Muscle layer of colon (tissue), 2 donors: ENCODE measurements around the gene SPEF1.
"Not testable (repeated sequence)": the region's sequence is repeated elsewhere in the genome, so short reads cannot be mapped to it uniquely, and the experiment has no call there.

ENCODE experiments used
- H3K27ac ChIP-seq: one replicate; pipeline ENCODE4 v1.7.0; 2013; ENCODE audit warnings: low read depth, mild to moderate bottlenecking, low read length, moderate library complexity
- H3K27me3 ChIP-seq, 2 donors: one replicate each; pipeline ENCODE4 v1.7.0; 2013; ENCODE audit warnings: low read length in 2 of 2, mild to moderate bottlenecking in 2 of 2; ENCODE audit not compliant: insufficient read depth in 2 of 2, control insufficient read depth in 1 of 2
- H3K36me3 ChIP-seq: one replicate; pipeline ENCODE4 v1.7.0; 2013; ENCODE audit warnings: mild to moderate bottlenecking, low read length; ENCODE audit not compliant: insufficient read depth
- H3K4me1 ChIP-seq: one replicate; pipeline ENCODE4 v1.7.0; 2013; ENCODE audit warnings: mild to moderate bottlenecking, low read length; ENCODE audit not compliant: insufficient read depth
- H3K4me3 ChIP-seq, 2 donors: one replicate each; pipeline ENCODE4 v1.7.0; 2013; ENCODE audit warnings: low read length in 2 of 2, low read depth in 1 of 2, mild to moderate bottlenecking in 1 of 2, moderate library complexity in 1 of 2
- H3K9ac ChIP-seq: one replicate; pipeline ENCODE4 v1.7.0; 2013; ENCODE audit warnings: low read length
- H3K9me3 ChIP-seq: one replicate; pipeline ENCODE4 v1.7.0; 2013; ENCODE audit warnings: mild to moderate bottlenecking, low read length
- donor health status: abdominal sarcoma.
- donor health status: Adenocarcinoma of cecum.

SPEF1 gene, protein sequence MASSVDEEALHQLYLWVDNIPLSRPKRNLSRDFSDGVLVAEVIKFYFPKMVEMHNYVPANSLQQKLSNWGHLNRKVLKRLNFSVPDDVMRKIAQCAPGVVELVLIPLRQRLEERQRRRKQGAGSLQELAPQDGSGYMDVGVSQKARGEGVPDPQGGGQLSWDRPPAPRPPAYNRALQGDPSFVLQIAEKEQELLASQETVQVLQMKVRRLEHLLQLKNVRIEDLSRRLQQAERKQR

GRCh38 chr20:3781153-3781910 is at the start of gene SPEF1:
Gene SPEF1 (minus strand): TSS chr20:3781448. CDS start chr20:3781287, 161 bp downstream.
- Histone ChIP-seq H3K4me3 (peak within 1 kb of the TSS in 1 of 2 donors; percentile 72), H3K27ac (peak within 1 kb of the TSS; percentile 37), H3K9ac (no peak within 1 kb of the TSS), H3K4me1 (peaks cover 48% of the 10 kb centered on the region), H3K27me3 (no peaks in the 10 kb centered on the region), H3K9me3 (no peaks in the 10 kb centered on the region), H3K36me3 (no peaks in the 10 kb centered on the region)

DNA sequence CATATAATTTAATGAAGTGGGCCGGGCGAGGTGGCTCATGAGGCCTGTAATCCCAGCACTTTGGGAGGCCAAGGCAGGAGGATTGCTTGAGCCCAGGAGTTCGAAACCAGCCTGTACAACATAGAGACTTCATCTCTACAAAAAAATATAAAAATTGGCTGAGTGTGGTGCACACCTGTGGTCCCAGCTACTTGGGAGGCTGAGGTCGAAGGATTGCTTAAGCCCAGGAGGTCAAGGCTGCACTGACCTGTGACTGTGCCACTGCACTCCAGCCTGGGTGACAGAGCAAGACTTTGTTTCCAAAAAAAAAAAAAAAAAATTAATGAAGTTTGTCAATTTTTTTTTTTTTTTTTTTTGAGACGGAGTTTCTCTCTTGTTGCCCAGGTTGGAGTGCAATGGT is 48.6 kb upstream of the SPEF1 start:
- H3K4me3 ChIP-seq, H3K27ac ChIP-seq, H3K4me1 ChIP-seq, H3K9ac ChIP-seq, H3K27me3 ChIP-seq, H3K9me3 ChIP-seq, H3K36me3 ChIP-seq: not testable (repeated sequence)

GRCh38 chr20:3828798-3829197 is 47.5 kb upstream of the SPEF1 start:
- H3K27me3 ChIP-seq = no peaks in the 10 kb centered on the region
- H3K36me3 ChIP-seq = peaks cover 12% of the 10 kb centered on the region
- no peaks in the 10 kb centered on the region for H3K4me1 ChIP-seq
- no peaks in the 10 kb centered on the region for H3K9me3 ChIP-seq
- H3K9ac ChIP-seq = no peak overlapping the region
- H3K4me3 ChIP-seq = no peak overlapping the region
- H3K27ac ChIP-seq = no peak overlapping the region

- H3K4me3 ChIP-seq = no peak overlapping the region
- H3K9ac ChIP-seq = no peak overlapping the region
- H3K27me3 ChIP-seq = no peaks in the 10 kb centered on the region
- H3K27ac ChIP-seq = no peak overlapping the region
- H3K4me1 ChIP-seq = peaks cover 3% of the 10 kb centered on the region
- peaks cover 25% of the 10 kb centered on the region for H3K36me3 ChIP-seq
- H3K9me3 ChIP-seq = no peaks in the 10 kb centered on the region
Measured at GRCh38 chr20:3826420-3826819, 45.2 kb upstream of the SPEF1 start.

- Histone ChIP-seq H3K27ac (no peak overlapping the region), H3K9ac (no peak overlapping the region), H3K36me3 (peaks cover 25% of the 10 kb centered on the region)
Measured at GRCh38 chr20:3825526-3825925, 44.3 kb upstream of the SPEF1 start.

DNA sequence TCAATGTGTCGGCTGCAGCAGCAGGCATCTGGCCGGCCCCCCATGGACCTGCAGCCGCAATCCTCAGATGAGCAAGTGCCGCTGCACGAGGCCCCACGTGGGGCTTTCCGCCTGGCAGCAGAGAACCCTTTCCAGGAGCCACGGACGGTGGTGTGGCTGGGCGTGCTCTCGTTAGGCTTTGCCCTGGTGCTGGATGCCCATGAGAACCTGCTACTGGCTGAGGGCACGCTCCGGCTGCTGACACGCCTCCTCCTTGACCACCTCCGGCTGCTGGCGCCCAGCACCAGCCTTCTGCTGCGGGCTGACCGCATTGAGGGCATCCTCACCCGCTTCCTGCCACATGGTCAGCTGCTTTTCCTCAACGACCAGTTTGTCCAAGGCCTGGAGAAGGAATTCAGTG is 42.6 kb upstream of the SPEF1 start:
- Histone ChIP-seq H3K36me3 (peaks cover 25% of the 10 kb centered on the region), H3K4me3 (no peak overlapping the region), H3K27me3 (no peaks in the 10 kb centered on the region), H3K9me3 (no peaks in the 10 kb centered on the region), H3K4me1 (peaks cover 18% of the 10 kb centered on the region), H3K9ac (no peak overlapping the region), H3K27ac (no peak overlapping the region)

More at GRCh38 chr20:3825526-3825925, 44.3 kb upstream of the SPEF1 start:
- Histone ChIP-seq H3K4me1 (peaks cover 8% of the 10 kb centered on the region), H3K9me3 (no peaks in the 10 kb centered on the region), H3K27me3 (no peaks in the 10 kb centered on the region), H3K4me3 (no peak overlapping the region)

DNA sequence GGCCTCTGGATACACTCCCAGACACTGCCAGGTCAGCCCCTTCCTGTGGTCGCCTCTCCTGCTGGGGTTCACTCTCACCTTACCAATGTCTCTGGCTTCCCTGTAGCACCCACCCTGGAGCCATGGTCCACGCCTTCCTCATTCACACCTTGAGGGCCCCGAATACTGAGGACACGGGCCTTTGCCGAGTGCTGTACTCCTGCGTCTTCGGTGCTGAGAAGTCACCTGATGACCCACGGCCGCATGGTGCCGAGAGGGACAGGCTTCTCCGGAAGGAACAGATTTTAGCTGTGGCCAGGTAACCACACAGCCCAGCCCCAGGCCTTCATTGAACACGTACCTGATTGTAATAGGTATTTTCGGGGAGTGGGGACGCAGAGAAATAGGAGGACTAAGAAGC is 40.7 kb upstream of the SPEF1 start:
- Histone ChIP-seq H3K36me3 (peaks cover 21% of the 10 kb centered on the region), H3K27ac (no peak overlapping the region), H3K9me3 (no peaks in the 10 kb centered on the region), H3K4me1 (peaks cover 25% of the 10 kb centered on the region), H3K27me3 (no peaks in the 10 kb centered on the region), H3K9ac (no peak overlapping the region), H3K4me3 (no peak overlapping the region)

DNA sequence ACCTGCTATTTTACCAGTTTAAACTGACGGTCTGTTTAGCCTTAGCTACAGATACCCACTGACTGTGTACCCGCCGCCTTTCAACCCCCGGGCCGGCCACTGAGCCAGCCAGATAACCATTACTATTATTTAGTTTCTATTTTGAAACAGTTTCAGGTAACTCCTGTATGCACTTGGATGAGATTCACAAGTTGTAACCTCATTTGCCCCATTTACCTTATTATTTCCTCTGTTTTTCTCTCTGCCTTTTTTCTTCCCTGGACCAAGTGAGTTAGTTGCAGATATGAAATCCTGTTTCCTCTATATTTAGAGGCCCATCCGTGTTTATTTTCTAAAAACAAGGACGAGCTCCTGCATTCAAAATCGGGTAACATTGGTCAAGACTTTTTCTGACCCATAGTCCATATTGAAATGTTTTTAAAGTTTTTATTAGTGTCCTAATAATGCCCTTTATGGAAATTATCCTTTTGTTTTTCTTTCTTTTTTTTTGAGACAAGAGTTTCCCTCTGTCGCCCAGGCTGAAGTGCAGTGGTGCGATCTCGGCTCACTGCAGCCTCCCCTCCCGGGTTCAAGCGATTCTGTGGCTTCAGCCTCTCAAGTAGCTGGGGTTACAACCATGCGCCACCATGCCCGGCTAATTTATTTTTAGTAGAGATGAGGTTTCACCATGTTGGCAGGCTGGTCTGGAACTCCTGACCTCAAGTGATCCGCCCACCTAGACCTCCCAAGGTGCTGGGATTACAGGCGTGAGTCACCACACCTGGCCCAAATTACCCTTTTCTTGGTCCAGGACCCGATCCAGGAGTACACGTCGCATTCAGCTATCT is 39.9 kb upstream of the SPEF1 start:
- peaks cover 25% of the 10 kb centered on the region for H3K4me1 ChIP-seq
- H3K27me3 ChIP-seq = no peaks in the 10 kb centered on the region
- H3K36me3 ChIP-seq = peaks cover 21% of the 10 kb centered on the region
- peak overlapping the region; percentile 97 for H3K27ac ChIP-seq
- peak overlapping the region; percentile 85 for H3K9ac ChIP-seq
- no peaks in the 10 kb centered on the region for H3K9me3 ChIP-seq
- H3K4me3 ChIP-seq = peak overlapping the region; percentile 70 to 76

DNA sequence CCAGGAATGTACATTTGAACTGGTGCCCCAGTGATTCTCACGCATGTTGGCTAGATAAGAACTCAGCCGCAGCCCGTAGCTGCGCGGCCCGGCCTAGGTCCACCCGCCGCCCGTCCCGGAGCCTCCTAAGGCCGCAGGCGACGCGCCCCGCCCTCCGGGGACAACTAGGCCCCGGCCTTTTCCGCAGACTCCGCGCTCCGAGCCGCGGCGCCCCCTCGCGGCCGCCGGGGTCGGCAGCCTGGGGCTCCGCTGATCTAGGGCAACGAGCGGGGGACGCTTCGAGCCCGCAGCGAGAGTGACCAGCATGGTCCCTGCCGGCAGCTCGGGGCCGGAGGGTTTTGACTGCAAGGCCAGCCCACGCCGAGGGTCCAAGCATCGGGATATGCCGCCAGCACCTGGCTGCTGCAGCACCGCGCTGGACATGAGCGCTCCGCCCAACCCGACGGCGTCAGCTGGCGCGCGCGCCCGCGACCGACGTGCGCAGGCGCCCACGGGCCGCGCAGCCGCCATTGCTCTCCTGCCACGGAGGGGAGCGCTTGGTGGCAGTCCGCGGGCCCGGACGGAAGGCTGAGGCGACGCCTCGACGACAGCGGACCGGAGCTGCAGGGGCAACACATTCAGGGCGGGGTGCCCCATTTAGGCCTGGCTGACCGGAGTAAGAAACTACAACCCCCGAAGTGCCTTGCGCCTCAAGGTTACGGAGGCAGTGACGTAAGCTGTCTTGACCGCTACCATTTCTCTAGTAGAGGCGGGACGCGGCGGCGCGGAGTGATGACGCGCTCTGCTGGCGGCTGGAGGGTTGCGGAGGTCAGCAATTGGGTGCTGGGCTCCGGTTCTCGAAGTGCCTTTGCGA is 39.0 kb upstream of the SPEF1 start, which contains the start of gene AP5S1:
Gene AP5S1, plus strand, starts transcription at position 500 of the 853 bp plus-strand sequence. CDS start 1,571 bp downstream, outside the sequence.
- H3K4me1 ChIP-seq = peaks cover 25% of the 10 kb centered on the region
- H3K27me3 ChIP-seq = no peaks in the 10 kb centered on the region
- H3K9me3 ChIP-seq = no peaks in the 10 kb centered on the region
- H3K27ac ChIP-seq = peak within 1 kb of the TSS; percentile 97
- H3K36me3 ChIP-seq = peaks cover 21% of the 10 kb centered on the region
- peak within 1 kb of the TSS; percentile 85 for H3K9ac ChIP-seq
- peak within 1 kb of the TSS; percentile 70 to 76 for H3K4me3 ChIP-seq

- peaks cover 21% of the 10 kb centered on the region for H3K36me3 ChIP-seq
- H3K4me1 ChIP-seq = peaks cover 25% of the 10 kb centered on the region
- H3K4me3 ChIP-seq = peak overlapping the region; percentile 70 to 76
- no peaks in the 10 kb centered on the region for H3K9me3 ChIP-seq
- H3K9ac ChIP-seq = peak overlapping the region; percentile 85
- H3K27me3 ChIP-seq = no peaks in the 10 kb centered on the region
- peak overlapping the region; percentile 97 for H3K27ac ChIP-seq
Measured at GRCh38 chr20:3819411-3820047, 38.3 kb upstream of the SPEF1 start.
